GM23338 (cell line): ENCODE results near the gene CEP68.
"Not testable (repeated sequence)": the region's sequence is repeated elsewhere in the genome, so short reads cannot be mapped to it uniquely, and the experiment has no call there.

Experiments
- CTCF ChIP-seq, 2 experiments: fragments of 200-600 bp in 1 of 2; sonication (generic) in 1 of 2; conservative IDR thresholded peaks; 2 replicates each; pipeline versions ENCODE4 v1.5.1 to v1.6.1; 2016 to 2017; ENCODE audit warnings: antibody characterized with exemption in 2 of 2, low read depth in 2 of 2, mild to moderate bottlenecking in 2 of 2, moderate library complexity in 1 of 2
- EZH2 ChIP-seq: fragments of 200-600 bp; sonication (generic); IDR thresholded peaks from one replicate; pipeline ENCODE4 v1.8.0; 2017; ENCODE audit warnings: antibody characterized with exemption, mild to moderate bottlenecking, low read depth; ENCODE audit not compliant: unreplicated experiment
- POLR2AphosphoS5 ChIP-seq: IDR thresholded peaks from 2 replicates; pipeline ENCODE4 v1.6.1; 2016; ENCODE audit warnings: antibody characterized with exemption, low read depth
- TF ChIP-seq, protein P1 (sequence below): IDR thresholded peaks from 2 replicates; pipeline ENCODE4 v1.6.1; 2016; ENCODE audit warnings: antibody characterized with exemption

DNA sequence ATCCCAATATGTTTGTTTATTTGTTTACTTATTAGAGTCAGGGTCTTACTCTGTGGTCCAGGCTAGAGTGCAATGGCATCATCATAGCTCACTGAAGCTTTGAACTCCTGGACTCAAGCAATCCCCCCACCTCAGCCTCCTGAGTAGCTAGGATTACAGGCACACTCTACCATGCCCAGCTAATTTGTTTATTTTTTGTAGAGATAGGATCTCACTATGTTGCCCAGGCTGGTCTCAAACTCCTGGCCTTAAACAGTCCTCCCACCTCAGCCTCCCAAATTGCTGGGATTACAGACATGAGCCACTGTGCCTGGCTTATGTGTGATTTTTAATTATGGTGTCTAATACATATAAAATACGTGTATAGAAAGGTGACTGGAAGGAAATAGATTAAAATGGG lies 36.0 kb upstream of the CEP68 start:
- TF ChIP-seq, protein P1, sequence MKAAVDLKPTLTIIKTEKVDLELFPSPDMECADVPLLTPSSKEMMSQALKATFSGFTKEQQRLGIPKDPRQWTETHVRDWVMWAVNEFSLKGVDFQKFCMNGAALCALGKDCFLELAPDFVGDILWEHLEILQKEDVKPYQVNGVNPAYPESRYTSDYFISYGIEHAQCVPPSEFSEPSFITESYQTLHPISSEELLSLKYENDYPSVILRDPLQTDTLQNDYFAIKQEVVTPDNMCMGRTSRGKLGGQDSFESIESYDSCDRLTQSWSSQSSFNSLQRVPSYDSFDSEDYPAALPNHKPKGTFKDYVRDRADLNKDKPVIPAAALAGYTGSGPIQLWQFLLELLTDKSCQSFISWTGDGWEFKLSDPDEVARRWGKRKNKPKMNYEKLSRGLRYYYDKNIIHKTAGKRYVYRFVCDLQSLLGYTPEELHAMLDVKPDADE, result not testable (repeated sequence)
- TF ChIP-seq EZH2; POLR2AphosphoS5; CTCF (conservative IDR thresholded peaks at IDR 0.05; ENCODE audit: low read depth in 2 of 2): not testable (repeated sequence)
